PC-3 (cell line): ENCODE results near the gene USP20. TPM values are rescaled to one million over a fixed set of nuclear protein-coding genes. Genes with fewer than 3 reads are reported as not detected.

Experiments
- ATAC-seq: fragments of 200-7000 bp; cut with Tn5 transposase; 2 replicates; pipeline ENCODE4 v1.9.1; 2020; ENCODE audit warnings: mild to moderate bottlenecking, moderate library complexity
- BruUV-seq: library from RNA; stranded (reverse); fragments of 400-500 nt; replicated peaks from 2 replicates; lab custom pipeline; 2021; lab: Mats Ljungman, UMichigan
- CTCF ChIA-PET: fragments of 300-600 bp; sonication (Branson Sonifier 250); formaldehyde crosslinking; loops from one replicate; lab custom pipeline; 2022; ENCODE audit warnings: antibody characterized with exemption; lab: Charles Lee
- POLR2A ChIA-PET: fragments of 300-600 bp; sonication (Branson Sonifier 250); formaldehyde crosslinking; loops from one replicate; lab custom pipeline; 2022; ENCODE audit warnings: antibody characterized with exemption; ENCODE audit not compliant: unreplicated experiment; lab: Charles Lee
- DNase-seq: peaks from one replicate; pipeline ENCODE4 v3.0.0-alpha.2; 2015
- H2AFZ ChIP-seq: fragments of 300-600 bp; sonication (generic); 2 replicates; pipeline ENCODE4 v1.6.0; 2016; ENCODE audit warnings: antibody characterized with exemption, low read length
- H3F3A ChIP-seq: fragments of 300-600 bp; sonication (generic); one replicate; pipeline ENCODE4 v1.6.0; 2017; ENCODE audit warnings: antibody characterized with exemption, low read length, control low read depth, mild to moderate bottlenecking; ENCODE audit not compliant: unreplicated experiment
- H3K27ac ChIP-seq: fragments of 300-600 bp; sonication (generic); 2 replicates; pipeline ENCODE4 v1.5.1; 2016; ENCODE audit warnings: mild to moderate bottlenecking, low read length
- H3K27me3 ChIP-seq: fragments of 300-600 bp; sonication (generic); 2 replicates; pipeline ENCODE4 v1.6.1; 2016; ENCODE audit warnings: low read length, mixed read lengths
- H3K36me3 ChIP-seq: fragments of 300-600 bp; sonication (generic); 2 replicates; pipeline ENCODE4 v1.6.1; 2016; ENCODE audit warnings: low read depth, mixed run types, low read length, mixed read lengths
- H3K4me1 ChIP-seq: fragments of 300-600 bp; sonication (generic); 2 replicates; pipeline ENCODE4 v1.5.1; 2016; ENCODE audit warnings: low read length; ENCODE audit not compliant: insufficient read depth
- H3K4me2 ChIP-seq: fragments of 300-600 bp; sonication (generic); 2 replicates; pipeline ENCODE4 v1.6.0; 2016; ENCODE audit warnings: low read length
- H3K4me3 ChIP-seq: fragments of 300-600 bp; sonication (generic); 2 replicates; pipeline ENCODE4 v1.5.1; 2016; ENCODE audit warnings: mild to moderate bottlenecking, low read length, mixed read lengths
- H3K79me2 ChIP-seq: fragments of 300-600 bp; sonication (generic); 2 replicates; pipeline ENCODE4 v1.6.1; 2017; ENCODE audit warnings: low read length, mixed read lengths
- H3K9ac ChIP-seq: fragments of 300-600 bp; sonication (generic); 2 replicates; pipeline ENCODE4 v1.6.0; 2016; ENCODE audit warnings: mild to moderate bottlenecking, low read length
- H3K9me2 ChIP-seq: fragments of 300-600 bp; sonication (generic); replicated peaks from 2 replicates; pipeline ENCODE4 v1.6.1; 2016; ENCODE audit warnings: mixed run types, low read length, mixed read lengths
- H3K9me3 ChIP-seq: fragments of 300-600 bp; sonication (generic); 2 replicates; pipeline ENCODE4 v1.6.1; 2016; ENCODE audit warnings: low read length, mixed read lengths
- H4K20me1 ChIP-seq: fragments of 300-600 bp; sonication (generic); 2 replicates; pipeline ENCODE4 v1.6.1; 2016; ENCODE audit warnings: low read length, mixed read lengths
- EZH2 ChIP-seq: fragments of 300-600 bp; sonication (generic); IDR thresholded peaks from one replicate; pipeline ENCODE4 v1.6.1; 2017; ENCODE audit warnings: antibody characterized with exemption, mild to moderate bottlenecking, low read length; ENCODE audit not compliant: unreplicated experiment
- EZH2phosphoT487 ChIP-seq: fragments of 300-600 bp; sonication (generic); IDR thresholded peaks from 2 replicates; pipeline ENCODE4 v1.6.1; 2018; ENCODE audit warnings: mild to moderate bottlenecking, antibody characterized with exemption, low read length, borderline replicate concordance
- intact Hi-C: fragments of 100-400 bp; cut with micrococcal nuclease; formaldehyde crosslinking; loops from 2 replicates; pipeline ENCODE4 v1.9.0; 2023
- total RNA-seq: library from RNA; depleted of rRNA; stranded (reverse); fragments of >200 nt; gene quantifications from 2 replicates; pipeline ENCODE4 v1.2.3, GENCODE V29; 2014
- TF ChIP-seq, protein P1 (sequence below): fragments of 300-600 bp; sonication (generic); conservative IDR thresholded peaks from 2 replicates; pipeline ENCODE4 v1.5.1; 2017; ENCODE audit warnings: antibody characterized with exemption, low read depth, mild to moderate bottlenecking, low read length

The USP20 gene
- total RNA-seq, 1 experiment from 2014 or later: 15.0 TPM

DNA sequence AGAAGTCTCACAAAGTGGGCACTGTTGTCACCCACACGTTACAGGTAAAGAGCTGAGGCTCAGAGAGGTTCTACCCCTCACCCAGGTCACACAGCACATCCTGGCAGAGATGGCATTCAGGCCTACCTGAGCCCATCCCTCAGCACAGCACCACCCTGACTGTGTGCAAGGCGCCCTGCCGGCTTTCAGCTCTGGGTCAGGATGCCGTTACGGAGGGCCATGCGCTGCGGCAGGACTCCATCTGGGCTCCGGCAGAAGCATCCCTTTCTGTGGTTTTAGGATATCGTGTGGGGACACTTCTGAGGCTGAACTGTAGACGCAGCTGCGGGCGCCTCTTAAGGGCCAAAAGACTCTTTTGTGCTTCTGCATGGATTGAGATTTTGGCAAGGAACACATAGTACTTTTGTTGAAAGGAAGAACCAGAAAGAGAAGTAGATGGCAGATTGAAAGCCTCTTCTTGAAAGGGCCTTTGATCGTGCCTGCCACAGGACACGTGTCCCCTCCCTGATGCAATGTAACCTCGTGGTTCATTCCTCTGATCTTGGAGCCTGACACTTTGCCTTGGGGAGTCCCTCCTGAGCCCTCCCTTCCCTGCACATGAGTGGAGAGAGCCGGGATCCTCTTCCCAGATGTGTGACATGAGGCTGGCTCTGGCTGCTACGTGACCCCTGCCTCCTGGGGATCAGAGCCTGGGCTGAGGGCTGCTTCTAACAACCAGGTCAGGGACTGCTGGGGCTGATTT lies 31.3 kb downstream of the USP20 start:
- H2AFZ ChIP-seq: no peak overlapping the region

DNA sequence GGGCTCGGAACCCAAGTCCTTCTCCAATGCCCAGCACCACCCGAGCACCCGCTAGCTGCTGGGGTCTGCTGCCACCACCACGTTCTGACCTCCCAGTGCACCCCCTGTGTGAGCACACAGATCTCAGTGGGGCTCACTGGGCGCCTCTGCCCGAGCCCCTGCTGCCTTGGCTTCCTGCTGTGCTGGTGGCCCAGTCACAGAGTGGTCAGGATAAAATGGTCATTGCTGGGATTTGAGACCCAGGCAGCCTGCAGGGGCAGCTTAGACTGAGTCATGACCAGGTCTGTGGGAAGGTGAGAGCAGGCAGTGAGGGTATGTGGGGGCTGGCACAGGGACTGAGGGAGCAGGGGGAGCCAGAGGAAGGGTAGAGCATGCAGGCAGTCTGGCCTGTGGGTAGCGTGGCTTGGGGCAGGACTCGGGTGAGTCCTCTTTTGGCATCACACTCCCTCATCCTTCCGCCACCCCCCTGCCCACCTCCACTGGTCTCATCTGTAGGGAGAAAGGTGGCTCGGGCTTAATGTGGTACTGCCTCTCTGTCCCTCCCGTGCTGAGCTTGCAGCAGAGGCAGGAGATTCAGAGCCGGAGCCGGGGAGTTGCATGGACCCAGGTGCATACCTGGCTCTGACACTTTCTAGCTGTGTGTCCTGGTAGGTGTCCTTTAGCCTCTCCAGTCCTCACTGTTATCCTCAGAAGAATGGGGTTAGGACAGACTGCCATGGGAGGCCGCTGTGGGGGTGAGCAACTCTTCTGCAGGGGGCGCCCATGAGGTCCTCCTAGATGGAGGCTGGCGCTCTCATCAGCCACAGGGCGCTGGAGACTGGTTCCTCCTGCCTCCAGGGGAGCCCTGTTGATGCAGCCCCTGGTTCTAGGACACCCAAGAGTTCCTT lies 32.1 kb downstream of the USP20 start:
- Histone ChIP-seq H3K9me2 (no peaks in the 10 kb centered on the region), H3K36me3 (no peaks in the 10 kb centered on the region), H3K4me3 (no peak overlapping the region), H4K20me1 (no peaks in the 10 kb centered on the region), H3K9me3 (no peaks in the 10 kb centered on the region), H3K4me1 (peaks cover 7% of the 10 kb centered on the region; the same call in 1 of the 2 replicates), H3K27ac (no peak overlapping the region), H3K79me2 (no peaks in the 10 kb centered on the region), H3K9ac (no peak overlapping the region), H3K27me3 (no peaks in the 10 kb centered on the region), H3K4me2 (no peak overlapping the region), H3F3A (no peaks in the 10 kb centered on the region), H2AFZ (no peak overlapping the region)
- BruUV-seq: no TSS peak
- POLR2A ChIA-PET: no interaction called here
- TF ChIP-seq, protein P1, sequence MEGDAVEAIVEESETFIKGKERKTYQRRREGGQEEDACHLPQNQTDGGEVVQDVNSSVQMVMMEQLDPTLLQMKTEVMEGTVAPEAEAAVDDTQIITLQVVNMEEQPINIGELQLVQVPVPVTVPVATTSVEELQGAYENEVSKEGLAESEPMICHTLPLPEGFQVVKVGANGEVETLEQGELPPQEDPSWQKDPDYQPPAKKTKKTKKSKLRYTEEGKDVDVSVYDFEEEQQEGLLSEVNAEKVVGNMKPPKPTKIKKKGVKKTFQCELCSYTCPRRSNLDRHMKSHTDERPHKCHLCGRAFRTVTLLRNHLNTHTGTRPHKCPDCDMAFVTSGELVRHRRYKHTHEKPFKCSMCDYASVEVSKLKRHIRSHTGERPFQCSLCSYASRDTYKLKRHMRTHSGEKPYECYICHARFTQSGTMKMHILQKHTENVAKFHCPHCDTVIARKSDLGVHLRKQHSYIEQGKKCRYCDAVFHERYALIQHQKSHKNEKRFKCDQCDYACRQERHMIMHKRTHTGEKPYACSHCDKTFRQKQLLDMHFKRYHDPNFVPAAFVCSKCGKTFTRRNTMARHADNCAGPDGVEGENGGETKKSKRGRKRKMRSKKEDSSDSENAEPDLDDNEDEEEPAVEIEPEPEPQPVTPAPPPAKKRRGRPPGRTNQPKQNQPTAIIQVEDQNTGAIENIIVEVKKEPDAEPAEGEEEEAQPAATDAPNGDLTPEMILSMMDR: 0 out of 2 replicates have a peak, but pooled peaks have one; percentile 16
- TF ChIP-seq EZH2phosphoT487: no peak
- DNase-seq: no peak
- ATAC-seq: no peak
- intact Hi-C loops: no loop called here
- CTCF ChIA-PET: no interaction called here

More for the DNA sequence above, 31.3 kb downstream of the USP20 start:
- Histone ChIP-seq H3K9me2 (no peaks in the 10 kb centered on the region), H3K79me2 (no peaks in the 10 kb centered on the region), H3K4me1 (peaks cover 7% of the 10 kb centered on the region; the same call in 1 of the 2 replicates), H3K4me2 (no peak overlapping the region), H3K4me3 (no peak overlapping the region), H3K36me3 (no peaks in the 10 kb centered on the region), H3K9ac (no peak overlapping the region), H4K20me1 (no peaks in the 10 kb centered on the region), H3F3A (no peaks in the 10 kb centered on the region), H3K27ac (no peak overlapping the region), H3K27me3 (no peaks in the 10 kb centered on the region), H3K9me3 (no peaks in the 10 kb centered on the region)
- POLR2A ChIA-PET: no interaction called here
- DNase-seq (no peak), ATAC-seq (no peak)
- BruUV-seq: no TSS peak
- TF ChIP-seq, protein P1: no peak
- TF ChIP-seq EZH2phosphoT487 (no peak), EZH2 (no peak)
- intact Hi-C loops: no loop called here
- CTCF ChIA-PET: no interaction called here
